ENCODE measurements around the gene SLPI.

DNA sequence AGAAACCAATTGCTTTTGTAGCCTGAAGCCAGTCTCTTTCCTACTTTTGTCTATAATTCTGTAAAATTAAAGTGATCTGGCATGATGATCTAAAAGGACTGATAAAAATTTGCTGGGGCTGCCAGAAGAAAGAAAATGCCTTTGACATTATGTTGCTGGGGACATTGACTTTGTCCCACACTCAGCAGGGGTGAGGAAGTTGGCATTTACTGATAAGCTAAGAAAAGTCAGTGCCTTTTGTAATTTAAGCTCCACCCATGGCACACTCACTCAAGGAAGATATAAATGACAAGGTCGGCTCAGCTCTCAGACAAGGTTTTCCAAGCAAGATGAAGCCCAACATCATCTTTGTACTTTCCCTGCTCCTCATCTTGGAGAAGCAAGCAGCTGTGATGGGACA is 47.6 kb downstream of the SLPI start, which contains the start of gene SEMG1:
- TF ChIP-seq POLR2A (IDR thresholded peaks at IDR 0.05) (no peak), POLR2AphosphoS5 (IDR thresholded peaks at IDR 0.05) (no peak), EP300 (IDR thresholded peaks at IDR 0.05) (no peak)
- TF ChIP-seq, protein P1, sequence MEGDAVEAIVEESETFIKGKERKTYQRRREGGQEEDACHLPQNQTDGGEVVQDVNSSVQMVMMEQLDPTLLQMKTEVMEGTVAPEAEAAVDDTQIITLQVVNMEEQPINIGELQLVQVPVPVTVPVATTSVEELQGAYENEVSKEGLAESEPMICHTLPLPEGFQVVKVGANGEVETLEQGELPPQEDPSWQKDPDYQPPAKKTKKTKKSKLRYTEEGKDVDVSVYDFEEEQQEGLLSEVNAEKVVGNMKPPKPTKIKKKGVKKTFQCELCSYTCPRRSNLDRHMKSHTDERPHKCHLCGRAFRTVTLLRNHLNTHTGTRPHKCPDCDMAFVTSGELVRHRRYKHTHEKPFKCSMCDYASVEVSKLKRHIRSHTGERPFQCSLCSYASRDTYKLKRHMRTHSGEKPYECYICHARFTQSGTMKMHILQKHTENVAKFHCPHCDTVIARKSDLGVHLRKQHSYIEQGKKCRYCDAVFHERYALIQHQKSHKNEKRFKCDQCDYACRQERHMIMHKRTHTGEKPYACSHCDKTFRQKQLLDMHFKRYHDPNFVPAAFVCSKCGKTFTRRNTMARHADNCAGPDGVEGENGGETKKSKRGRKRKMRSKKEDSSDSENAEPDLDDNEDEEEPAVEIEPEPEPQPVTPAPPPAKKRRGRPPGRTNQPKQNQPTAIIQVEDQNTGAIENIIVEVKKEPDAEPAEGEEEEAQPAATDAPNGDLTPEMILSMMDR (IDR thresholded peaks at IDR 0.05): no peak
